ENCODE data around the gene NKX1-2. TPM values are rescaled to one million over a fixed set of nuclear protein-coding genes. Genes with fewer than 3 reads are reported as not detected.

Gene NKX1-2
- total and polyA plus RNA-seq, 2 of the 4 experiments (the other 2 are of a cell fraction), result not detected

GRCh38 chr10:124451276-124451675 lies 1.4 kb upstream of the NKX1-2 start:
- H3K27me3 ChIP-seq (ENCODE audit: control insufficient read depth, insufficient read depth, low read length), result peaks cover 87% of the 10 kb centered on the region
- no peaks in the 10 kb centered on the region for H3K36me3 ChIP-seq (ENCODE audit: control insufficient read depth, insufficient read depth, low read length)
- no peak overlapping the region for H2BK5ac ChIP-seq (ENCODE audit: low read depth, low read length, poor library complexity, severe bottlenecking)
- ChIA-PET CTCF (no interaction called here), POLR2A (ENCODE audit: unreplicated experiment) (no interaction called here)
- no peaks in the 10 kb centered on the region for H3K9me1 ChIP-seq (ENCODE audit: insufficient read depth, low read length)
- H4K5ac ChIP-seq (ENCODE audit: low read depth, low read length), result no peak overlapping the region
- H3K4me1 ChIP-seq (ENCODE audit: control insufficient read depth, insufficient read depth, low read length), result no peaks in the 10 kb centered on the region; the same call in 1 of the 2 replicates
- no peak overlapping the region for H3K27ac ChIP-seq (ENCODE audit: insufficient read depth, low read length)
- H3K23ac ChIP-seq (ENCODE audit: low read depth, low read length), result no peak overlapping the region
- no peak overlapping the region for H4K8ac ChIP-seq (ENCODE audit: low read depth in 2 of 2, low read length in 2 of 2)
- no peak overlapping the region for H3K4ac ChIP-seq (ENCODE audit: low read depth, low read length)
- no peak overlapping the region for H3K14ac ChIP-seq (replicated peaks; ENCODE audit: low read depth, low read length)
- no peak overlapping the region for H4K91ac ChIP-seq (ENCODE audit: insufficient read depth, low read depth, low read length)
- no peak overlapping the region for H2BK15ac ChIP-seq (ENCODE audit: low read depth, low read length)
- H3K4me3 ChIP-seq (ENCODE audit: insufficient read depth, low read depth, low read length), result no peak overlapping the region
- DNase-seq, result no peak
- no peak for ATAC-seq (ENCODE audit: low read depth)
- TF ChIP-seq NFE2L2 (IDR thresholded peaks at IDR 0.05; ENCODE audit: low read depth, low read length), result peak; percentile 5; the same call in 1 of the 2 replicates
- no peak for TF ChIP-seq ELK1 (IDR thresholded peaks at IDR 0.05; ENCODE audit: borderline replicate concordance, low read depth, low read length)
- H2AFZ ChIP-seq (replicated peaks; ENCODE audit: low read length, poor library complexity), result no peak overlapping the region
- H2AK9ac ChIP-seq (replicated peaks; ENCODE audit: low read depth, low read length, poor library complexity), result no peak overlapping the region
- in situ Hi-C loops (cut with MboI; ENCODE audit: low sequenced_read_pairs), result no loop called here
- no peaks in the 10 kb centered on the region; the same call in 1 of the 2 replicates for H3K9me3 ChIP-seq (ENCODE audit: control insufficient read depth, insufficient read depth, low read length)
- H3K9ac ChIP-seq (ENCODE audit: low read depth, low read length), result no peak overlapping the region
- no TSS peak for BruUV-seq (replicated peaks)
- H2BK20ac ChIP-seq (ENCODE audit: low read depth, low read length), result no peak overlapping the region
- WGBS, 2 experiments (ENCODE audit: extremely low coverage in 2 of 2, insufficient read length in 1 of 2), result no CpG with 5 or more reads among the region's 6 CpGs
- no peak overlapping the region for H2BK120ac ChIP-seq (ENCODE audit: low read depth, low read length)
- no peak overlapping the region for H3K4me2 ChIP-seq (ENCODE audit: low read depth, low read length)
- H3K79me1 ChIP-seq (ENCODE audit: low read depth in 1 of 2, low read length in 2 of 2), result no peaks in the 10 kb centered on the region
- intact Hi-C loops (cut with micrococcal nuclease), result no loop called here
- dilution Hi-C loops (cut with HindIII; ENCODE audit: low sequenced_read_pairs, unreplicated experiment), result no loop called here
- no peak overlapping the region for H3K18ac ChIP-seq (ENCODE audit: low read depth, low read length)
- H2AK5ac ChIP-seq (ENCODE audit: low read depth, low read length), result no peak overlapping the region
- H3K56ac ChIP-seq (ENCODE audit: extremely low read depth, insufficient read depth, low read length), result no peak overlapping the region
- H4K20me1 ChIP-seq (ENCODE audit: insufficient read depth, low read length), result no peaks in the 10 kb centered on the region
